CD14-positive monocyte (primary cell): ENCODE measurements around the gene MAFF. TPM values are rescaled to one million over a fixed set of nuclear protein-coding genes. Genes with fewer than 3 reads are reported as not detected.

Experiments used
- DNase-seq, 3 donors: peaks; one replicate each; pipeline ENCODE4 v3.0.0-alpha.2; 2011 to 2022
- H2AFZ ChIP-seq: 2 replicates; pipeline ENCODE4 v1.6.0; 2012; ENCODE audit warnings: mild to moderate bottlenecking, low read depth, low read length, inconsistent platforms; ENCODE audit not compliant: insufficient read depth, poor library complexity, severe bottlenecking
- H3K27ac ChIP-seq, 2 donors: 1 replicate in 1 of 2; 2 replicates in 1 of 2; pipeline ENCODE4 v1.5.1; 2012 to 2013; ENCODE audit warnings: low read length in 2 of 2, control low read depth in 1 of 2, inconsistent platforms in 1 of 2, low read depth in 1 of 2, mild to moderate bottlenecking in 1 of 2
- H3K27me3 ChIP-seq, 2 donors: one replicate each; pipeline versions ENCODE4 v1.6.0 to v1.6.1; 2011 to 2013; ENCODE audit warnings: low read length in 2 of 2; ENCODE audit not compliant: control insufficient read depth in 2 of 2, insufficient read depth in 2 of 2
- H3K36me3 ChIP-seq, 2 donors: replicated peaks in 1 of 2; 1 replicate in 1 of 2; 2 replicates in 1 of 2; pipeline versions ENCODE4 v1.5.1 to v1.6.1; 2012 to 2013; ENCODE audit warnings: low read length in 2 of 2, control low read depth in 1 of 2, inconsistent platforms in 1 of 2, mild to moderate bottlenecking in 1 of 2; ENCODE audit not compliant: insufficient read depth in 2 of 2, control insufficient read depth in 1 of 2
- H3K4me1 ChIP-seq, 2 donors: 1 replicate in 1 of 2; 2 replicates in 1 of 2; pipeline versions ENCODE4 v1.5.1 to v1.6.1; 2012 to 2013; ENCODE audit warnings: low read length in 2 of 2, control low read depth in 1 of 2, inconsistent platforms in 1 of 2, mild to moderate bottlenecking in 1 of 2, moderate library complexity in 1 of 2; ENCODE audit not compliant: insufficient read depth in 2 of 2, control insufficient read depth in 1 of 2
- H3K4me2 ChIP-seq: replicated peaks from 2 replicates; pipeline ENCODE3; 2012; ENCODE audit warnings: low read length, moderate library complexity, mild to moderate bottlenecking; ENCODE audit not compliant: poor library complexity, severe bottlenecking; ENCODE audit errors: extremely low read depth
- H3K4me3 ChIP-seq, 3 experiments: fragments of 200-600 bp in 1 of 3; sonication (generic) in 1 of 3; replicated peaks in 1 of 3; 1 replicate in 2 of 3; 2 replicates in 1 of 3; pipeline ENCODE4 v1.5.1; 2011 to 2013; ENCODE audit warnings: low read length in 3 of 3, mild to moderate bottlenecking in 3 of 3, control low read depth in 2 of 3, low read depth in 2 of 3, inconsistent platforms in 1 of 3, moderate library complexity in 1 of 3
- H3K79me2 ChIP-seq: 2 replicates; pipeline ENCODE4 v1.6.0; 2012; ENCODE audit warnings: mild to moderate bottlenecking, control low read depth, inconsistent platforms, low read length, moderate library complexity; ENCODE audit not compliant: insufficient read depth
- H3K9ac ChIP-seq: 2 replicates; pipeline ENCODE4 v1.6.0; 2017; ENCODE audit warnings: low read length, mild to moderate bottlenecking; ENCODE audit not compliant: insufficient read depth, poor library complexity, severe bottlenecking
- H3K9me3 ChIP-seq, 2 donors: replicated peaks in 1 of 2; 1 replicate in 1 of 2; 2 replicates in 1 of 2; pipeline versions ENCODE4 v1.5.1 to v1.6.1; 2012 to 2013; ENCODE audit warnings: low read length in 2 of 2, control low read depth in 1 of 2; ENCODE audit not compliant: control insufficient read depth in 1 of 2, insufficient read depth in 1 of 2
- H4K20me1 ChIP-seq: 2 replicates; pipeline ENCODE4 v1.6.0; 2012; ENCODE audit warnings: mild to moderate bottlenecking, low read length, control low read depth, moderate library complexity; ENCODE audit not compliant: insufficient read depth
- H3K27ac Mint-ChIP-seq, 7 donors: one replicate each; pipeline ENCODE4 v1.8.0; 2020; ENCODE audit warnings: mild to moderate bottlenecking in 7 of 7, mixed read lengths in 7 of 7, moderate library complexity in 6 of 7, inconsistent platforms in 2 of 7
- H3K27me3 Mint-ChIP-seq, 3 donors: one replicate each; pipeline ENCODE4 v1.8.0; 2021 to 2022; ENCODE audit warnings: low read depth in 3 of 3, mild to moderate bottlenecking in 3 of 3, mixed read lengths in 3 of 3, moderate library complexity in 3 of 3, inconsistent platforms in 1 of 3
- H3K36me3 Mint-ChIP-seq, 2 donors: one replicate each; pipeline ENCODE4 v1.8.0; 2020; ENCODE audit warnings: mixed read lengths in 2 of 2, inconsistent platforms in 1 of 2, mild to moderate bottlenecking in 1 of 2
- H3K4me1 Mint-ChIP-seq: one replicate; pipeline ENCODE4 v1.8.0; 2020; ENCODE audit warnings: mild to moderate bottlenecking, mixed read lengths
- H3K4me3 Mint-ChIP-seq, 2 donors: one replicate each; pipeline ENCODE4 v1.8.0; 2020; ENCODE audit warnings: mild to moderate bottlenecking in 2 of 2, mixed read lengths in 2 of 2, moderate library complexity in 1 of 2
- H3K9me3 Mint-ChIP-seq, 7 donors: one replicate each; pipeline ENCODE4 v1.8.0; 2020 to 2022; ENCODE audit warnings: mixed read lengths in 7 of 7, mild to moderate bottlenecking in 6 of 7, moderate library complexity in 6 of 7, inconsistent platforms in 2 of 7
- WGBS: methylation state at CpG from one replicate; pipeline ENCODE4 v1.1.5; 2013; ENCODE audit warnings: missing lambda C conversion rate; ENCODE audit not compliant: insufficient coverage; 5-methylcytosine and 5-hydroxymethylcytosine counted together
- intact Hi-C, 2 donors: fragments of 100-400 bp; cut with micrococcal nuclease; formaldehyde crosslinking; loops; one replicate each; pipeline versions ENCODE4 v1.15.0 to v1.15.1; 2023
- polyA plus RNA-seq, 3 donors: library from polyadenylated mRNA; depleted of rRNA in 1 of 3; unstranded in 2 of 3; stranded (reverse) in 1 of 3; fragments of 300-500 nt in 2 of 3; fragments of >200 nt in 1 of 3; fragmentation: Illumina TruSeq in 2 of 3; gene quantifications; 1 replicate in 2 of 3; 2 replicates in 1 of 3; pipeline ENCODE4 v1.2.3, GENCODE V29; 2012 to 2021
- TF ChIP-seq, protein P1 (sequence below): fragments of 200-600 bp; IDR thresholded peaks from one replicate; pipeline ENCODE4 v1.8.0; 2022; ENCODE audit warnings: antibody characterized with exemption, mild to moderate bottlenecking

MAFF gene
- polyA plus RNA-seq, 3 donors, result 1.5 to 67.3 (median 2.0) TPM

DNA sequence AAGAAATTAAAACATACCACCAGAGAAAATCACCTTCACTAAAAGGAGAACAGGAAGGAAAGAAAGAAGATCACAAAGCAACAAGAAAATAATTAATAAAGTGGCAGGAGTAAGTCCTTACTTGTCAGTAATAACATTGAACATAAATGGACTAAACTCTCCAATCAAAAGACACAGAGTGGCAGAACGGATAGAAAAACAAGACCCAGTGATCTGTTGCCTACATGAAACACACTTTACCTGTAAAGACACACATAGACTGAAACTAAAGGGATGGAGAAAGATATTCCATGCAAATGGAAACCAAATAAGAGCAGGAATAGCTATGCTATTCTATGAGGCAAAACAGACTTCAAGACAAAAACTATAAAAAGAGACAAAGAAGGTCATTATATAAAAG lies 46.1 kb upstream of the MAFF start:
- Mint-ChIP-seq H3K27ac (no peak overlapping the region), H3K36me3 (no peaks in the 10 kb centered on the region), H3K4me3 (no peak overlapping the region), H3K4me1 (no peaks in the 10 kb centered on the region), H3K9me3 (peaks cover 0 to 2% (median 0%) of the 10 kb centered on the region in 7 donors), H3K27me3 (peaks cover 1 to 3% (median 1%) of the 10 kb centered on the region in 3 donors)
- Histone ChIP-seq H3K4me3 (no peak overlapping the region), H3K9ac (no peak overlapping the region), H3K27me3 (no peaks in the 10 kb centered on the region), H4K20me1 (no peaks in the 10 kb centered on the region), H2AFZ (no peak overlapping the region), H3K36me3 (no peaks in the 10 kb centered on the region), H3K4me2 (no peak overlapping the region), H3K79me2 (no peaks in the 10 kb centered on the region), H3K9me3 (no peaks in the 10 kb centered on the region), H3K27ac (no peak overlapping the region), H3K4me1 (no peaks in the 10 kb centered on the region)
- no peak for DNase-seq
- intact Hi-C loops, result no loop called here
- TF ChIP-seq, protein P1, sequence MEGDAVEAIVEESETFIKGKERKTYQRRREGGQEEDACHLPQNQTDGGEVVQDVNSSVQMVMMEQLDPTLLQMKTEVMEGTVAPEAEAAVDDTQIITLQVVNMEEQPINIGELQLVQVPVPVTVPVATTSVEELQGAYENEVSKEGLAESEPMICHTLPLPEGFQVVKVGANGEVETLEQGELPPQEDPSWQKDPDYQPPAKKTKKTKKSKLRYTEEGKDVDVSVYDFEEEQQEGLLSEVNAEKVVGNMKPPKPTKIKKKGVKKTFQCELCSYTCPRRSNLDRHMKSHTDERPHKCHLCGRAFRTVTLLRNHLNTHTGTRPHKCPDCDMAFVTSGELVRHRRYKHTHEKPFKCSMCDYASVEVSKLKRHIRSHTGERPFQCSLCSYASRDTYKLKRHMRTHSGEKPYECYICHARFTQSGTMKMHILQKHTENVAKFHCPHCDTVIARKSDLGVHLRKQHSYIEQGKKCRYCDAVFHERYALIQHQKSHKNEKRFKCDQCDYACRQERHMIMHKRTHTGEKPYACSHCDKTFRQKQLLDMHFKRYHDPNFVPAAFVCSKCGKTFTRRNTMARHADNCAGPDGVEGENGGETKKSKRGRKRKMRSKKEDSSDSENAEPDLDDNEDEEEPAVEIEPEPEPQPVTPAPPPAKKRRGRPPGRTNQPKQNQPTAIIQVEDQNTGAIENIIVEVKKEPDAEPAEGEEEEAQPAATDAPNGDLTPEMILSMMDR, result no peak
- no CpG with 5 or more reads among the region's 1 CpG for WGBS

DNA sequence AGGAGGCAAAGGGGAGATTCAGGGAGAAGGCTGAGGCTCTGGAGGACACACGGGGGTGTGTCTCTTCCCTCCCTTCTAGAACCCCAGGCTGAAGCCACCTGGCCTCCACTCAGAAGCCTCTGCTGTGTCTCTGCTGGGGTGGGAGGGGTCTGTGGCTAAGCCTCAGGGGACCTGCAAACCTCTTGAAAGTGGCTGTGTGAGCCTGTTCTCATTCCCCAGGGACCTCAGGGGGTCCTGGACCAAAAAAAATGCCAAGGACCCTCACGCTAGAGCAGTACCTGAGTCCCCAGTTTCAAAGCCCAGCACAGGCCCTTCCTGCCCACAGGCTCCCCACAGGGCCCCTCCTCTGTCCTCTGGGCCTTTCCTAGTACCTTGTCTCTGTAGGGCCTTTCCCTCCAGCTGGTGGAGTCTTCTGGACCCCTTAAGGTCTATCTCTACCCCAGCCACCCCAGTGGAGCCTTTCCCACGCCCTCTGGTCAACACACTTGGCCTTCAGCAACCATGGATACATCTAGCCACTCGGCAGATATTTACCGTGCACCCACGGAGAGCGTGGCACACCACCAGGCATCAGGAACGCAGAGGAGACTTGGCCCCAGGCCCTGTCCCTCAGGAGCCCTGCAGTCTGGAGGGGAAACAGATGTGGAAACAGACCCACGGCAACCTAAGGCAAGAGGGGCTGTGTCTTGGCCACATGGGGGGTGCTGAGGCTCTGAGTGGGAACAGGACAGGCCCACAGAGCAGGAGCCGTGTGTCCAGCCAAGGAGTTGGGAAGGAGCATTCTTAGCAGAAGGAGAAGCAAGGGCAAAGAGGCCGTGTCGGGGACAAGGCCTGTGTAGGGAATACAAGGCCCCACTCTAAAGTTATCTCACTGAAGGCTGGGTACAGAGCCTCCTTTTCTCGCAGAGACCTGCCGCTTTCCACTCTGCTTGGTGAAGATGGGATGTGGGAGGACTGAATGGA lies 38.6 kb upstream of the MAFF start:
- intact Hi-C loops, result no loop called here
- Mint-ChIP-seq H3K4me1 (peaks cover 14% of the 10 kb centered on the region), H3K36me3 (peaks cover 12 to 15% of the 10 kb centered on the region in 2 donors), H3K9me3 (peaks cover 0 to 2% (median 0%) of the 10 kb centered on the region in 7 donors), H3K27ac (peak overlapping the region in 3 of 7 donors; percentile 30 to 75 (median 40)), H3K4me3 (no peak overlapping the region), H3K27me3 (peaks cover 0 to 6% (median 2%) of the 10 kb centered on the region in 3 donors)
- Histone ChIP-seq H3K27ac (no peak overlapping the region), H3K27me3 (no peaks in the 10 kb centered on the region), H4K20me1 (no peaks in the 10 kb centered on the region), H3K9ac (no peak overlapping the region), H3K4me3 (no peak overlapping the region), H3K4me1 (peaks cover 0 to 7% of the 10 kb centered on the region in 2 donors), H2AFZ (no peak overlapping the region), H3K4me2 (no peak overlapping the region), H3K9me3 (no peaks in the 10 kb centered on the region), H3K36me3 (no peaks in the 10 kb centered on the region), H3K79me2 (no peaks in the 10 kb centered on the region)
- 82% methylated on average over 10 of the region's 14 CpGs for WGBS
- TF ChIP-seq, protein P1, result no peak
- no peak for DNase-seq
